GM10266 (cell line): ENCODE data around the gene OR10V1.

Experiments used
- DNase-seq: peaks from one replicate; pipeline ENCODE4 v3.0.0; 2012; ENCODE audit errors: extremely low spot score
- TF ChIP-seq, protein P1 (sequence below): IDR thresholded peaks from 2 replicates; pipeline ENCODE4 v1.5.1; 2012; ENCODE audit warnings: mild to moderate bottlenecking, low read depth; ENCODE audit not compliant: control insufficient read depth, insufficient read depth; ENCODE audit errors: missing control alignments

Gene OR10V1

DNA sequence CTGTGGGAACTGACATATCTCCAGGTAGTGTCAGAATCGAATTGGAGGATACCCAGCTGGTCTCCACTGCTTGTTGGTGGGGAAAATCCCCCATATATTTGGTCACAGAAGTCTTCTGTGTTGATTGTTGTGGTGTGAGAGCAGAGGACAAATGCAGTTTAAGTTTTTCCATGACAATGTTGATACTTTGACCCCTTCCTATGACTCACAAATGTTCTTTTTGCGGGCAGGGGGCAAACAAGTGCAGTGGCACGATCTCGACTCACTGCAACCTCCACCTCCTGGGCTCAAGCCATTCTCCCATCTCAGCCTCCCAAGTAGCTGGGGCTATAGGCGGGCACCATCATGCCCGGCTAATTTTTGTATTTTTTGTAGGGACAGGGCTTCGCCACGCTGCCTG, 37.4 kb downstream of the OR10V1 start:
- no peak for DNase-seq
- TF ChIP-seq, protein P1, sequence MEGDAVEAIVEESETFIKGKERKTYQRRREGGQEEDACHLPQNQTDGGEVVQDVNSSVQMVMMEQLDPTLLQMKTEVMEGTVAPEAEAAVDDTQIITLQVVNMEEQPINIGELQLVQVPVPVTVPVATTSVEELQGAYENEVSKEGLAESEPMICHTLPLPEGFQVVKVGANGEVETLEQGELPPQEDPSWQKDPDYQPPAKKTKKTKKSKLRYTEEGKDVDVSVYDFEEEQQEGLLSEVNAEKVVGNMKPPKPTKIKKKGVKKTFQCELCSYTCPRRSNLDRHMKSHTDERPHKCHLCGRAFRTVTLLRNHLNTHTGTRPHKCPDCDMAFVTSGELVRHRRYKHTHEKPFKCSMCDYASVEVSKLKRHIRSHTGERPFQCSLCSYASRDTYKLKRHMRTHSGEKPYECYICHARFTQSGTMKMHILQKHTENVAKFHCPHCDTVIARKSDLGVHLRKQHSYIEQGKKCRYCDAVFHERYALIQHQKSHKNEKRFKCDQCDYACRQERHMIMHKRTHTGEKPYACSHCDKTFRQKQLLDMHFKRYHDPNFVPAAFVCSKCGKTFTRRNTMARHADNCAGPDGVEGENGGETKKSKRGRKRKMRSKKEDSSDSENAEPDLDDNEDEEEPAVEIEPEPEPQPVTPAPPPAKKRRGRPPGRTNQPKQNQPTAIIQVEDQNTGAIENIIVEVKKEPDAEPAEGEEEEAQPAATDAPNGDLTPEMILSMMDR: no peak

DNA sequence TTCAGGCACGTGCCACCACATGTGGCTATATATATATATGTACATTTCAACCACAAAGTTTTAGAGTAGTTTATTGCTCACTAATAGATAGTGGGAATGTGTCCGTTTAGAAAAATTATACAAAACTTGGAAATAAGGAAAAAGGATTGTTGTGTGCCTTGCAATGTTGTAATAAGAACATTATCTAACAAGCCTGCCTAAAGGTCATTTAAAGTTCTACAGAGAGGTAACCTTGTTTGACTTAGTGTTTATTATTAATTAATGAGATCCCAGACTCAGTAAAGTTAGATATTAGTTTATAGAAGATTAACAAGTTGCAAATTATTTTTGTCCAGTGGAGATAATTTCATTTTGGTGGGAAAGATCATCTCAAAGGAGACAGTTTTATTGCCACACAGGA, 39.4 kb downstream of the OR10V1 start:
- no peak for DNase-seq
- TF ChIP-seq, protein P1: no peak

DNA sequence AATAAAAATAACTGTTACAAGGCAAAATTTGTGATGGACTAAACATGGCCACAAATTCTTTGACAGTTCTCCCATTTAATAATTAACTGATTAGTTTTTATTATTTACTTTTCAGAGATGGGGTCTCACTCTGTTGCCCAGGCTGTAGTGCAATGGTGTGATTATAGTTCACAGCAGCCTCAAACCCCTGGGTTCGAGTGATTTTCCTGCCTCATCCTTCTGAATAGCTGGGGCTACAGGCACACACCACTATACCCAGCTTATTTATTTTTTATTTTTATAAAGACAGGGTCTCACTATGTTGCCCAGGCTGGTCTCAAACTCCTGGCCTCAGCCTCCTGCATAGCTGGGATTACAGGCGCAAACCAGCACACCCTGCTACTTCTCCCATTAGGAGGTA, 40.4 kb downstream of the OR10V1 start:
- TF ChIP-seq, protein P1: no peak
- no peak for DNase-seq

DNA sequence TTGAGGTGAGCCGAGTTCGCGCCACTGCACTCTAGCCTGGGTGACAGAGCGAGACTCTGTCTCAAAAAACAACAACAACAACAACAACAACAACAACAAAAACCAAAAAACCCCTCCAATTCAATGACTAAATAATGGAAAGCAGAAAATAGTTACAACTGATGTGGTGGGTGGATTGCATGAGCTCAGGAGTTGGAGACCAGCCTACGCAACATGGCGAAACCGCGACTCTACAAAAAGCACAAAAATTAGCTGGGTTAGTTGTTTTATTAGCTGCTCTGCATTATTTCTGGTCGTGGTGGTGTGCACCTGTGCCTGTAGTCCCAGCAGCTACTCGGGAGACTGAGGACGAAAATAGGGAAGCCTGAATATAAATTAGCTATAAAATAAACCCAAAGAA, 42.2 kb downstream of the OR10V1 start:
- no peak for DNase-seq
- TF ChIP-seq, protein P1: no peak

DNA sequence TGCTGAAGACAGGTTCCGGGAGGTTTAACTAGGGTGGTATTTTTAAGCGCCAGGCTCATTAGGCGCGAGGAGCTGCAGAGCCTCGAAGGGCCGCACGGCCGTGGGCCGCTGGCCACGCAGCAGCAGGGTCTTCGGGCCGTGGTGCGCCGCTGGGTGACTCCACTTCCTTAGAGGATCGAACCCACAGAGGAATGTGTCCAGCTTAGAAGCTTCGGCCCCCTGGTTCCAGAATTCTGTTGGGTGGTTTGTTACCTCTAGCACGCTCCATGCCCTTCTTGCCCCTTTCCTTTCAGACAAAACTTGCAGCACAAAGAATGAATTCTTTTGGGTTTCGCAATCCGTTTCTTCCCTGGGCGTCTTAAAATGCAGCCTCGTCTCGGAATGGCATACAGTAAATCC, 44.0 kb downstream of the OR10V1 start:
- DNase-seq: no peak
- TF ChIP-seq, protein P1: no peak

DNA sequence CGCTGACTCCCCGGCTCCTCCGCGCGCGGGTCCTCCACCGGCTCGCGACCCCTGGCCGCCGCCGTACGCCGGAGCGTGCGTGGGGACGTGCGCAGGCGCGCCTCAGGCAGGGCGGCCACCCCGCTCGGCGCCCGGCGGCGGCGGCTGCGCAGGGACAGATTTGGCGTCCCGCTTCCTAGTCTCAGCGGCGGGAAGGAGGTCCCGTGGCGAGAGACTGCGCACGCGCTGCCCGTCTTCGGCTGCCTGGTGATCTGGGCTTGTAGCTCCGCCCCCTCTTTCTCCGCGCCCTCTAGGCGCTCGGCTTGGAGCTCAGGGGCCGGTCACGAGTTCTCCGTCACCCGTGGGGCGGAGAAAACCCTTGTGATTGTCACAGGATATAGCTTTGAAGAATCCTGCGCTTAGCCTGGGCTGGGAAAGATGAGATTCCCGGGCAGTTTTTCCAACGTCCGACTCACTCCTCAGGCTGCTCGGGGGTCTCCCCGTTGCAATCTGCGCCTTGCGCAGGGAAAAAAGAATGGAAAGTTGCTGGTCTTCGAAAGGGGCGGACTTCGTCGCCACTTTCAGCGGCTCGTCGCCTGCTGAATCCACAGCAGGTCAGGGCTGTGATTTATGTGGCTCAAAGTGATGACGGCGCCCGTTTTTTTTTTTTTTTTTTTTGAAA, 44.6 kb downstream of the OR10V1 start, which contains the start of gene PATL1:
Gene PATL1, minus strand, starts transcription at position 88 of the 661 bp plus-strand sequence. CDS start 142 bp downstream, outside the sequence.
- TF ChIP-seq, protein P1: no peak
- peak; percentile 99 for DNase-seq

DNA sequence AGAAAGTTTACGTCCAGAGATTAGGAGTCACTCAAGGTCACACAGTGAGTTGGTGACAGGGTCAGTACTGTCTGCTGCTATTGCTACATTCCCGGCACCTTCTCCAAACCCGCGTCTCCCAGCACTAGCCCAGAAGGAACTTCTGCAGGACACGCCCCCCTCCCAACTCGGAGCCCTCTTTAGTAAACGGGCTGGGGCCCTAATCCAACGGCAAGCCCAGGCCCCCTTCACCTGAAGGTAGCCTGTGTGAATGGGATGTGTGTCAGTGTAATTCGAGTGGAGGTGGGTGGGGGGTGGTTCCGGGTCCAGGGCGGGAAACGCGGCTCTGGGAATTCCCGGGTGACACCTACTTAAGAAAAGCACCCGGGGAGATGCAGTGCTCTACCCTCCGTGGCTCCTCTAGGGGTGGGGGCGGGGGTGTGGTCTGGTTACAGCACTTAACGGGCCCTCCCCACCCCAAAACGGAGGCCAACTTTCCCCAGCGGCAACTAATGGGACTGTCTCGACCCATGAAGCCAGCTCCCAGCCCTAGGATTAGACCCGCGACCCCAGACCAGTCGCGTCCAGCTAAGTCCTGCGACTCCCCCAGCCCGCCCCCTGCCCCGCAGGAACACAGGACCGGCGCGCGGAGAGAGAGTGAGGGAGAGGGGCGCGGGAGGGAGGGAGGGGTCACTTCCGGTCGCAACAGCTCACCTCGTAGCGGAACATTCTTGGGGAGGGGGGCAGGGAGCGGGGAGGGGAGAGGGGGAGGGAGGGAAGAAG, 45.3 kb downstream of the OR10V1 start:
- DNase-seq: peak; percentile 72
- TF ChIP-seq, protein P1: no peak
